Stimulated activated CD8-positive, alpha-beta memory T cell treated with anti-CD3 and anti-CD28 coated beads, Interleukin-7, amount 100 ng/mL, for 4 hours (primary cell): ENCODE measurements around the gene MRPS18A.
A peak's percentile ranks its signal among the peaks of the same experiment; 100 is the strongest.
"Not testable (repeated sequence)": the region's sequence is repeated elsewhere in the genome, so short reads cannot be mapped to it uniquely, and the experiment has no call there.

ENCODE experiments used
- DNase-seq, 2 donors: peaks; one replicate each; pipeline ENCODE4 v3.0.0-alpha.2; 2020; ENCODE audit warnings: low read depth in 2 of 2

The MRPS18A gene

DNA sequence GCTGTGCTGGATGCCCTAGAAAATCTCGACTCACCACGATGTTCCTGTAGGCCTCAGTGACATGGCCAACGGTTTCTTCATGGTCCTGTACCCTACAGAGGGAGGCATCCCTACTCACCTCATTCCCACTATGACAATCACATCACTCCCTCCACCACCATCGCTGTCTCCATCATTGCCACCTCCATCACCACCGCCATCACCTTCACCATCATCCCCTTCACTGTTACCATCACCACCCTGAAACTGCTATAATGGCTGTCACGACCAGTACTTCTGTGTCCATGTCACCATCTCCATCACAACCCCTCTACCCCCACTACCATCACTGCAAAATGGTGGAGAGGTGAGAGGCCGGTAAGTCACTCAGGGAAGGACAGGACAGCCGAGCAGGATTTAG lies 29.8 kb upstream of the MRPS18A start:
- DNase-seq = no peak

DNA sequence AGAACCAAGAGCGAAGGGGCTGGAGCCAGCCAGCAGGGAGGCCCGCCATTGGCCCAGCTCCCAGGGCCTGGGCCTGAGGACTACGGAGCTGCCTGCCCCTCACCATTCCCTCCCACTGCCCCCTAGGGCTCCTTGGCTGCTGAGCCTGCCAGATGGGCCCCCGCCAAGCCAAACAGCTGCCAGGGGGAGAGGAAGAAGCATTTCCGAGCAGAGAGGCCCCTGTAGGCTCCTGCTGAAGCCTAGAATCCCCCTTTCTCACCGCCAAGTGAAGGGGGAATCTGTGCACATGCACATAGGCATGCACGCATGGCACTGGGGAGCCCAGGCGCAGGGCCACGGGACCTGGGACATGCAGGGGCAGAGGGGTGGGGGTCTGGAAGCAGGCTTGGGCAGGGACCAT lies 28.5 kb upstream of the MRPS18A start:
- no peak for DNase-seq

DNA sequence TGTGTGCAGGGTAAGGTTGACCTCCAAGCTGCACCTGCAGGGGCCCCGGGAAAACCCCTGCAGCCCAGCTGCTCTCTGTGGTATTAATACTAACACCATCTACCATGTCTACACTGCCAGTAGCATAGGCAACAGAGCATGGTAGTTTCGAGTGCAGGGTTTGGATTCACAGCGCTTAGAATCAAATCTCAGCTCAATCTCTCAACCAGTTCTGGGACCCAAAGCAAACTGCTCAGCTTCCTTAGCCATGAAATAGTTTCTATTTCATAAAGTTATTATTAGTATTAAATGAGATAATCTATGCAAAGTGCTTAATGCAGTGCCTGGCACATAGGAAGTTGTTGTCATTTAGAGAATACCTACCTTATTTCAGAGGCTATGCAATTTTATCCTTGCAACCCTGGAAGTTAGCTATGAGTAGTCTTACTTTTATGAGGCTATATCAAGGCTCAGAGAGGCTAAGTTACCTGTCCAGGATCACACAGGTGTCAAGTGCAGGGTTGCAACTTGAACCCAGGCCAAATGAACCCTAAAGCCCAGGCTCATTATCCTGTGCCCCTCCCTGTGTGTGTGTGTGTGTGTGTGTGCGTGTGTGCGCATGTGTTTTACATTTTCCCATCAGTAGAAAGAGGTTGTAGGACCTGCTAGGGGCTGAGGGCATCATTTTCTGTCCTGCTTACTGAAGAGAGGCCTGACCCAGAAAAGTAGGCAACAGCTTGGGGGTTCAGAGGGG lies 27.6 kb upstream of the MRPS18A start:
- no peak for DNase-seq

DNA sequence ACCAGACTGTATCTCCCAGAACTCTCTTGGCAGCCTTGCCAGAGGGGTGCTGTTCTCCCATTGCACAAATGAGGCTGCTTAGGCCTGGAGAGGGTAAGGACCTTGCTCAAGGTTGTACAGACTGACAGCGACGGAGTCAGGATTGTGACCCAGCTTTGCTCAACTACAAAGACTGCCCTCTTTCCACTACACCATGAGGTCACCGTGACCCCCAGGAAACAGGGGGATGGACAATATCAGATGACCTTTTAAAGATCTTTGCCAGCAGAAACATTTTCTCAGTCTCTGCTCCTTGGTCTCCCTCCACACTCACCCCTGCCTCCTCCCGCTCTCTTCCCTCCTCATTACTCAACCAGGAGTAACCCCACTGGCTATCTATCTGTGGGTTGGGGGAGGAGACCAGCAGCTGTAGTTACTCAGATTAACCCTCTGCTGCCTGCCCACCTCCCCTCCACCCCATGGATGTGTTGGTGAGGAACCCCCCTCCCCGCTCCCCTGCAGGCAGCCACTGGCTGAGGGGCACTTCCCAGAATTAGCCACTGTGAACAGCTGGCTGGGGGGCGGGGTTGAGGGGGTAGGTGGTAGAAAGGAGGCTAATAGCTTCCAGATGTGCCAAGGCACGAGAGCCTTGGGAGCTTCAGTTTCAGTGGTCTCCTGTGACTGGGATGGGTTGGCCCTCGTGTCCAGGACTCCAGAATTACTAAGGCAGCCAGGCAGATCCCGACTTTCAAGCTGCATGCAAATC lies 26.9 kb upstream of the MRPS18A start:
- no peak for DNase-seq

DNA sequence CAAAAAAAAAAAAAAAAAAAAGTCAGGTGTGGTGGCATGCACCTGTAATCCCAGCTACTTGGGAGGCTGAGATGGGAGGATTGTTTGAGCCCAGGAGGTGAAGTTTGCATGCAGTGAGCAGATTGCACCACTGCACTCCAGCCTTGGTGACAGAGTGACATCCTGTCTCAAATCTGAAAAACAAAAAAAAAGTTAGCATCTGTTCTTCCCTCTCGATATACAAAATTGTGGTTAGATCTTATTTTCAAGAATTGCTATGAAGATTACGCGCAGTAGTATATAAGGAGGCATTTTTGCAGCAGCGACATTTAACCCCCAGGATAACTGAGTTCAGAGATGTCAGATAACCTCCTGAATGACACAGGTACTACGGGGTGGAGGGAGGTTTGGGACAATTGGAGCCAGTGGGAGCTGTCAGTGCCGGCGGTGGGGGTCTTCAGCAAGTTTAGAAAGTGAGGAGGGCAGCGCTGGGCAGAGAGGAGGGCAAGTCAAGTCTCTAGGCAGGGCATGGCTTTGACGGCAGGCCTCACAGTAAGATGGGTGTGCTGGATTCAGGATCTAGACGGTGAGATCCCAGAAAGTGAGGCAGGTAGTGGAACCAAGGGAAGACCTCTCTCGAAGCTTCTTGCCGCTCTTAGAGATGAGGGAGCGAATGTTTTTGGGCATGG lies 26.2 kb upstream of the MRPS18A start:
- DNase-seq = no peak

DNA sequence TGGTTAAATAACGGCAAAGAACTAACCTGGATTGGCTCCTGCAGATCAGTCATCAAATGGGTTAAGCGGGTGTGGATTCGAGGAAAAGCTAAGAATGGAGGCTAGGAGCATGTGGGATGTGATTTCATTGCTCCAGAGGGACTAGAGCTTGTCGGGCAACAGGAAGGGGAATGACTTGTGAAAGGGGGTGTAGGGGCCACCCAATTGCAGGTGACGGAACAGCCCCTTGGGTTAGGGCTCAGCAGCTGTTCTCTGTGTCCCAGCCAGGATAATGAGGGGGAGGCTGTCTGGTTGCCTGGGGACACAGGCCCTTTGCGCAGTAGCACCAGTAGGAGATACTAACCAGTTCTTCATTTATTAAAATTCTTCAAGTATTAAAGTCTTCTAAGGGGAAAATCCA lies 25.0 kb upstream of the MRPS18A start:
- DNase-seq = no peak

DNA sequence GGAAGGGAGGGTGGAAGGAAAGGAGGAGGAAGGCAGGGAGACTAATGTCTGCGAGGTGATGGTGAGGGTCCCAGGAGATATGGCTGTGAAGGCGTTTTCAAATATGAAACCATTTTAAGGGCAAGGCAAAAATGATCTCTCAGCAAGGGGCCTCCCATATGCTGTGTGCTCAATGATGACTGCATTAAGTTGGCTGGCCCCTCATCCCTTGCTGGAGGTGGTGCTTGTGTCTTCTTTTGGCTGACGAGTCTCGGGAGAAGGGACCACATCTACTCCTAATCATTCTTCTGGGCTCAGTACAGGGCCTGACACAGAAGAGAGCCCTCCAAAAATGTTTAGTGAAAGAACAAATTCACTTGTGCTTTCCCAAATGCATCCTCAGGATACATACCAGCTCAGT lies 23.0 kb upstream of the MRPS18A start:
- no peak for DNase-seq

DNA sequence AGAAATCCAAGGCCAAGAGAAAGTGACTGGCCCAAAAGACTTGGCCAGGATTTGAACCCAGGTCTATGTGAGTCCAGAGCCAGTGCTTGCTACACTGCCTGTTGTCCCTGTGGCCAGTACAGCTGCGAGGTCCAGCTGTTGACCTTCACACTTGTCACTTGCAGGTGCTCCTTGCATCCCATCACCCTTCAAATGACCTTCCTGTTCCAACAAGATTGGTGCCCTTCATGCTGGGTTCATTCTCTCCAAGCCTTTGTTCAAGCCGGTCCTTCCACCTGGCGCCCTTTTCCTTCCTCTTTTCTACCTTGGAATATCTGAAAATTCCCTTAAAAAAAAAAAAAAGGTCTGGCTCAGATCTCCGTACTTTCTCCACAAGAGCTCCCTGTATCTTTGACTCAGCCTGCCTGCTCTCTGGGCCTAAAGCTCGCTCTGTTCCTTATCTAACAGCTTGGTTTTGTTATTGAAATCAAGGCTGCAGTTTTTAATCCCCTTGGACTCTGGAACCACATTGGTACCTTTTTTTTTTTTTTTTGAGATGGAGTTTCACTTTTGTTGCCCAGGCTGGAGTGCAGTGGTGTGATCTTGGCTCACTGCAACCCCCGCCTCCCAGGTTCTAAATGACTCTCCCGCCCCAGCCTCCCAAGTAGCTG lies 22.2 kb upstream of the MRPS18A start:
- DNase-seq = no peak

DNA sequence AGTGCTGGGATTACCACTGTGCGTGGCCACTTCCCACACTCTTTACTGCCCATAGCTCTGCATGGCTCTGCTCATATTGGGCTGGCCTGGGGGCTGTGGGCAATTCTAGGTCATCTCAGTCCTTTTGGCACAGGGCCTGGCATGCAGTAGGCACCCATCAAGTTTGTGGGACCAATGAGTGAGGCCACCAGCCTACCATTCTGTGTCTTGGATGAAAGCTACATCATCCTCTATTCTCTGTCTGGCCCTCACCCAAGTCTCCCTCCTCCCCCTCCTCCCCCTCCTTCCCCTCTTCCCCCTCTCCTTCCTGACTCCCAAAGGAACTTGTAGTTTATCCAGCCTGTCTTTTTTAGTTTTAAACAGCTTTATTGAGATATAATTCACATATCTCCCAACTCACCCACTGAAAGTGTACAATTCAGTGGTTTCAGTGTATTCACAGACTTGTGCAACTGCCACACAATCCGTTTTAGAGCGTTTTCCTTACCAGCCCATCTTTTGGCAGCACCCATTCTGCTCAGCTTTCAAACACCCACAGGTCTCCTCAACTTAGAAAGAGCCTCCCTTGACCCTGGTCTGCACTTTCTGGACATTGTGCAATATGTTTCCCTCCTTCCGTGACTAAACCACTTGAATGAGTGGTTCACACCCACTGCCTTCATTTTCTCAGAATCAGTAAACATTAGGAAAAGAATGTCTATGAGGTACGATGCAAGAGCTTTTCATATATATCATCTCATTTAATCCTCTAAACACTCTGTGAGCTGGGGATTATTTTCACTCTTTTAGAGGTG lies 21.5 kb upstream of the MRPS18A start:
- DNase-seq = no peak

DNA sequence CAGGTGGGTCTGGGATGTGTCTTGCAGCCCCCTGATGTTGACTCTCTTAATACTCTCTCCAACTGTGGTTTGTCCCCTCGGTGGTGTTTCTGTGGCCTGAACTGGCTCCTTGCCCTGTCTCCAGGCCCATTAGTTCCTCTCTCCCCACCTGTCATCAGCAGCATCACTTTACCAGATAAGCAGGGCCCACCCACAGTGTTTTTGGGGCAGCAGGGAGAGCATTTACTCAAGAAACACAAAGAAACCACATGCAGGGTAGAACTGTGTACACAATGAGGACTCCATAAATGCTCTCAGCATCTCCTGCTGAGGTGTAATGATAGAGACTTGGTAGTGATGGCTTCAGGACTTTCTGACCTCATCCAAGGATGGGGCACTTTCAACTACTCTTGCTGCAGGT lies 20.2 kb upstream of the MRPS18A start:
- no peak for DNase-seq

DNA sequence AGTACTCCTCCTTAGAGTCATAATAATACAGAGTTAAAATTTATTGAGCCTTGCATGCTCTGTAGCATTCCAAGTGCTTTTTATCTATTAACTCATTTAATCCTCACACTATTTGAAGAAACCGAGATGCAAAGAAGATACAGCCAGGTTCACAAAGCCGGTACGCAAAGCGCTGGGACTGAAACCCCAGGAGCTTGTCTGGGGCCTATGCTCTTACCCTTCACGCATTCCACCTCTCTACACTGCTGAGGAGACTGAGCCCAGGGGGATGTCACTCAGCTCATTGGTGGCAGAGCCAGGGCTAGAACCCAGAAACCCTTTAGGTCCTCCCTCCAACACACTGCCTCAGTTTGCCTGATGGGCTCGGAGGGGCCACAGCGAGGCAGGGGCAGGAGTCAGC lies 19.7 kb upstream of the MRPS18A start:
- no peak for DNase-seq

DNA sequence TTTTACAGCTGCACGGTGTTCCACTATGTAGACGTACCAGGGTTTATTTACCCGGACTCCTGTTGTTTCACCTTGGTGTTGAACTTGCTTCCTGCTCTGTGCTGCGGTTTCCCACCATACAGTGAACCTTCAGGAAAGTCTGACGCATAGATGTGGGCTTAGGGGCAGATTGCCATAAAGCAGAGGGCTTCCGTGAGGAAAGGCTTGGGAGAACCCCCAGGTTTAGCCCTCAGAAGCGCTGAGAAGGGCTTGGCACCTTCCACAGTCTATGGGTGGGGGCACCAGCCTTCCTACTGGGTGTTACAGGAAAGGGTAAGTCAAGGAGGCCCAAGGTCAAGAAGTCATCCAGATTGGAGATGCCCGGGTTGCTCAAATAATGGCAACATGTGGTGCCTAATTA lies 19.2 kb upstream of the MRPS18A start:
- no peak for DNase-seq

DNA sequence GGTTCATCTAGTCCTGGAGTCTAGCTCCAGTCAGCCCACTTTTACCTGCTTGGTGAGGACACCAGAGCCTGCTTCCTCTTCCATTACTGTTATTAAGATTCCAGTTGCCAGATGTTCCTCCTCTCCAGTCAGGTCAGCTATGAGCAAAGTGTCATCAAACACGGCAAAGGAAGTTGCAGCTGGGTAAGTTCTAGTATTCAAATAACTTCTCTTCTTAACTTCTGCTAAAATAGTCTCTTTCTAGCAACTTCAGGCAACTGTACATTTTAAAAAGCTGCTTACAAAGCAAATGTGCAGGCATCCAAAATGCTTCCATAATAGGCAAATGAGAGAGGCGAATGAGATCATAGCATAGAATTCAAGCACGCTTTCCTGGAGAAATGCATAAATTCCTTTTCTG lies 18.4 kb upstream of the MRPS18A start:
- DNase-seq = no peak

DNA sequence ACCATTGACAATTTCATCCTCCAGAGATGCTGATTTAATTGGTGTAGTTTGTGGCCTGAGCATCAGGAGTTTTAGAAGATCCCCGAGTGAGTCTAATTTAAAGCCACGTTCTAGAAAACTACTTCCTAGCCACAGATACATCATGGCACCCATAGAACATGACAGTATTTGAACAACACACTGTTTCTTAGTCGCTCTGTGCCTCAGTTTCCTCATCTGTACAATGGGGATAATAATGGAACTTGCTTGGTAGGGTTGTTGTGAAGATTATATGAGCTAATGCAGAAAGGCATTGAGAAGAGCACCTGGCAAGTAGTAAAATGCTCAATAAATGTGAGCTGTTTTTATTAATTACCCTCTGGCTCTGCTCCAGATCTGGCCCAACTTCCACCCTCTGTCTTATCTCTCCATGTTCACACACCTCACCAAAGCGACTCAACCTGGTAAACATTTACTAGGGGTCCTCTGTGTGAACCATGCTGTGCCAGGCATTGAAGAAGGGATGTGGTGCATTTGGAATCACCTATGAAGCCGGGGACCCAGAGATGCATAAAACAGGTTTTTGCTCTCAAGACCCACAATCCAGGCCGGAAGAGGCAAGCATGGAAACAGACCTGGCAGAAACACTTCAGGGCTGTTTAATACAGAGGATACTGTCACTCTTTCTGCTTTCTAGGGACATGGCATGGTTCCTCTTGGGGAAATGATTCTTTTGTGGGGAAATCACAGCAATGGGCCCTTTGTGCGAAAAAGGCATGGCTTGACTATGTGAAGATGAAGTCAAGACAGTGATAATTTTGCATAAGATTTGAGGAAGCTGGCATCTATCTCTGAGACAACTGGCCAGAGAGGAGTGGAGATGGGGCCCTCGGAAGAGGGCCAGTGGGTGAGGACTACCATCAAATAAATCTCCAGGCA lies 16.2 kb upstream of the MRPS18A start:
- no peak for DNase-seq

DNA sequence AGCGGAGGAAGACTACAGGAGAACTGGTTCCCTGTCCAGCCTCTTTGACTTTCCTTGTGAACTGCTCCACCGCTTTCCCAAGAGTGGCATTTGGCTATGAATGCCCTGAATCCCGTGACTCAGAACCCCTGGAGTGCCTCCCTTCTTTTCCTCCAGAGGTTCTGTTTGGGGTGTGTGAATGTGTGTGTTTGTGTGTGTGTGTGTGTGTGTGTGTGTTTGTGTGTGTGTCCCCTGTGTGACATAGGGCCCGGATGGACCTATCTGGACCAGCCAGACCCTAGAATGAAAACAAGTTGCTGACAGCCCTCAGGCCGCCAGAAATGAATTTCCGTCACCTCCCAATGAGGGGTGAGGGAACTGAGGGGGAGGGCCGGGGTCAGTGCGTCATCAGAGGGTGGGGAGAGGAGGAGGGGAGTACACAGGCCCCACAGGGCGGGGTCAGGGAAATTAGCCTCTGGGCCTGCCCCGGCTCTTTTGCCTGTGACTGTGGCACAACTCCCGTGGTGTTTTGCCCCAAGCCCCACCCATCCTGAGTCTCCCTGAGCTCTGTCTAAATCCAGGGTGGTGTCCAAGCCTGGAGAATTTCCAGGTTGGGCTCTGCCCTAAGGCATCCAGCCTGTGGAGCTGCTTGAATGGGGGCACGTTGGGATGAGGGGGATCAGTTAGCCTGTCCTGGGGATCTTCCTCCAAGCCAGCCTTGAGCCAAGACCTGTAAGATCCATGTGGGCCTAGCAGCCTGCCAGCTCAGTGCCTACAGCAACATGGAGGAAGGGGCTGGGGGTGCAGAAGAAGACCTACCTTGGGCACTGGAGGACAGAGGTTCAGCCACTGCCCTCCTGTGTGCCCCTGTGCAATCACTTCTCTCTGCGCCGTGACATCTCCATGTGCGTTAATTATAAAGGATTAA lies 15.2 kb upstream of the MRPS18A start:
- DNase-seq = peak in 1 of 2 donors; percentile 12

DNA sequence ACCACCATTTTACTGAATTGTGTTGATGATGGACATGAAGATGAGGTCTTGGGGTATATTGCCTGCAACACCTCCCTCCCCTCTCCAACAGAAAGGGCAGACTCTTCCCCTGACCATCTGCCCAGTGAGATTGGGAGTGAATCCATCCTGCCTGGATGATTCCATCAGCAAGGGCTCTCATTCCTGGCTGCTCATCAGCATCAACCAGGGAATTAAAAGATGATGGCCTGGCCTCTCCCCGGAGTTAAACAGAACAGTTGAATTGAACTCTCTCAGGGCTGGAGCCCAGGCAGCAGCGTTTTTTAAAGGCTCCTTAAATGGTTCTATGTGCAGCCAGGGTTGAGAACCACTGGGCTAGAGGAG lies 14.6 kb upstream of the MRPS18A start:
- no peak for DNase-seq

DNA sequence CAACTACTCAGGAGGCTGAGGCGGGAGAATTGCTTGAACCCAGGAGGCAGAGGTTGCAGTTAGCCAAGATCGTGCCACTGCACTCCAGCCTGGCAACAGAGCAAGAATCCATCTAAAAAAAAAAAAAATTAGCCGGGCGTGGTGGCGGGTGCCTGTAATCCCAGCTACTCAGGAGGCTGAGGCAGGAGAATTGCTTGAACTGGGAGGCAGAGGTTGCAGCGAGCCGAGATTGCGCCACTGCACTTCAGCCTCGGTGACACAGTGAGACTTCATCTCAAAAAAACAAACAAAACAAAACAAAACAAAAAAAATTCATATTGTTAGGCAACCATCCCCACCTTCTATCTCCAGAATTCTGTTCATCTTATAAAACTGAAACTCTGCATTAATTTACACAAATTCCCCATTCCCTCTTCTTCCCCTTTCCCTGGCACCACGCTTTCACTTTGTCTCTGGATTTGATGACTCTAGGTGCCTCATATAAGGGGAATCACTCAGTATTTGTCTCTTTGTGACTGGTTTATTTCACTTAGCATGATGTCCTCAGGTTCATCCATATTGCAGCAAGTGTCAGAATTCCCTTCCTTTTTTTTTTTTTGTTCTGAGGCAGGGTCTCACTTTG lies 13.5 kb upstream of the MRPS18A start:
- DNase-seq = not testable (repeated sequence)

DNA sequence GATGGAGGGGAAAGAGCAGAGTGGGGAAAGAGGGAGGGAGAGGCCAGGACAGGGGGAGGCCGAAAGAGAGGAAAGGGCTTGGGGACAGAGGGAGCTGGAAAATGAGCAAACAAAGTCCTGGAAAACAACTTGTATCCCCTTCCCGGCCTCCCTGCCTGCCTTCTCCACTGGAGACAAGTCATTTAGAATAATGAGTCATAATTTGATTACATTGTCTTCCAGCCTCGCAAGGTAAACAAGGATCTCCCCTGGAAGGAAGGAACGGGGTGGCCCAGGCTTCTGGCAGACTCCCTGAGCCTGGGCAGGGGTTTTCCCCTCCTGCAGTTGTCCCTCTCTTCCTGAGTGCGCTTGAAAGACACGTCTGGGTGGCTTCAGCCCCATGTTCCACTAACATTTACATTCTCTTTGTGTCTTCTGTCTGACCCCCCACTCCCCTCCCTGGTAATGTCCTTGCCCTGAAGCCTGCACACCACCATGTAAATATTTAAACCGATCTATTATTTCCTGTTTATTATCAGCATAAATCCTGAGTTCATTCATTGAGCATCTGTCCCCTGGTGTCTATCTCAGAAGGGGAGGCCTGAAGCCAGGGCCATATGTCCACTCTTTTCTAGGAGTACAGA lies 12.1 kb upstream of the MRPS18A start:
- DNase-seq = no peak
